C4-2B (cell line): Measurements from ENCODE around the gene DPEP1.

Experiments
- H3K27ac ChIP-seq: fragments of 450-650 bp; 2 replicates; pipeline ENCODE4 v1.5.1; 2017
- ZFX ChIP-seq: fragments of 450-650 bp; IDR thresholded peaks from 2 replicates; pipeline ENCODE4 v1.6.1; 2017
- TF ChIP-seq, protein P1 (sequence below): fragments of 450-650 bp; conservative IDR thresholded peaks from 2 replicates; pipeline ENCODE4 v1.5.1; 2017; ENCODE audit warnings: mild to moderate bottlenecking

The DPEP1 gene

DNA sequence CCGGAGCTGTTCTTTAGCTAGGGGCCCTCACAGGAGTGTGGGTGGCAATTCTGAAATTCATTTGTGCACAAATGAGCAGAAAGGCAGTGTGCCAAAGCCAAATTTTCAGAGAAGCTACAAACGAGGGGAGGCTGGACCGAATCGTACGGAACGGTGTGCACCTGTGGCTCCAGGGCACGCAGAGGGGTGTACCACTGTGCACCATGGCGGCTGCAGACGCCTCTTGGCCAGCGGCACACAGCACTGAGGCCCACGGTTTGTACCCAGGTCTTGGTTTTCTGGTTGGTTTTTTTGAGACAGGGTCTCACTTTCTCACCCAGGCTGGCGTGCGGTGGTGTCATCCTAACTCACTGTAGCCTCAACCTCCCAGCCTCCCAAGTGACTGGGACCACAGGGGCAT is 29.1 kb downstream of the DPEP1 start:
- TF ChIP-seq, protein P1, sequence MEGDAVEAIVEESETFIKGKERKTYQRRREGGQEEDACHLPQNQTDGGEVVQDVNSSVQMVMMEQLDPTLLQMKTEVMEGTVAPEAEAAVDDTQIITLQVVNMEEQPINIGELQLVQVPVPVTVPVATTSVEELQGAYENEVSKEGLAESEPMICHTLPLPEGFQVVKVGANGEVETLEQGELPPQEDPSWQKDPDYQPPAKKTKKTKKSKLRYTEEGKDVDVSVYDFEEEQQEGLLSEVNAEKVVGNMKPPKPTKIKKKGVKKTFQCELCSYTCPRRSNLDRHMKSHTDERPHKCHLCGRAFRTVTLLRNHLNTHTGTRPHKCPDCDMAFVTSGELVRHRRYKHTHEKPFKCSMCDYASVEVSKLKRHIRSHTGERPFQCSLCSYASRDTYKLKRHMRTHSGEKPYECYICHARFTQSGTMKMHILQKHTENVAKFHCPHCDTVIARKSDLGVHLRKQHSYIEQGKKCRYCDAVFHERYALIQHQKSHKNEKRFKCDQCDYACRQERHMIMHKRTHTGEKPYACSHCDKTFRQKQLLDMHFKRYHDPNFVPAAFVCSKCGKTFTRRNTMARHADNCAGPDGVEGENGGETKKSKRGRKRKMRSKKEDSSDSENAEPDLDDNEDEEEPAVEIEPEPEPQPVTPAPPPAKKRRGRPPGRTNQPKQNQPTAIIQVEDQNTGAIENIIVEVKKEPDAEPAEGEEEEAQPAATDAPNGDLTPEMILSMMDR = no peak
- no peak for TF ChIP-seq ZFX

DNA sequence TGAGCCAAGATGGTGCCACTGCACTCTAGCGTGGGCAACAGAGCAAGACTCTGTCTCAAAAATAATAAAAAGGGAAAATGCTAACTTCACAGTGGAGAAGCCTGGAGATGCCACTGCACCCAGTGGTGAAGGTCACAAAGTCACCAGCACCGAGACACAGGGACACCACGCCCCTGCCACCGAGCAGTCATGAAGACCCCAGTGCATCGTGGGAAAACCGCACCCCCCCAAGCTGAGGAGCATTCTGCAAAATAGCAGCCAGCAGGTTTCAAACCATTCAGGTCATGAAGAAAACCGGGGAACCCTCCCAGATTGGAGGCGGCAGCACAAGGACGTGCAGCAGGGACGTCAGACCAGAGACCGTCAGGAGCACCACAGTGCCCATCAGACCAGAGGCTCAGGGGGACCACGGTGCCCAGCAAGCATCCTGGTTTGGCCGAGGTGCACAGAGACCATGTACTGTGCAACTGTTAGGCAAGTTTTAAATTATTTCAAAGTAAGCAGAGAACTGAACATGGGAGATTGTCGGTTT is 30.4 kb downstream of the DPEP1 start:
- TF ChIP-seq, protein P1 = no peak
- no peak for TF ChIP-seq ZFX
- H3K27ac ChIP-seq = no peak overlapping the region

More for the DNA sequence above, 29.1 kb downstream of the DPEP1 start:
- H3K27ac ChIP-seq = no peak overlapping the region

DNA sequence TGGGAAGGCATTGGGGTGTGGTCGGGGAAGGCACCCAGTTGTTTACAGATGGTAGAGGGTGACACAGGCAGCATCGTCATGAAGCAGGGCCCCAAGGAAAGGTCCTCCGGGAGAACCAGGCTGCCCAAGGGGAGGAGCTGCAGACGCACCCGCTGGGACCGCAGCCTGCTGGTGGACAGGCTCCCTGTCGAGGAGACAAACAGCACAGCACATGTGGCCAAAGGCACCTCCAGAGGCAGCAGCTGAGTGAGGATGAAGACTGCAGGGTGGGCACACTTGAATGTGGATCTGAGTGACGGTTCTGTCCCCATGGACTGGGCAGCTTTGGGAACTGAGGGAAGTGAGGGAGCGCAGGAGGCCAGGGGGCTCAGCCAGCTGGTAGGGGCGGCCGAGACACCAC is 31.7 kb downstream of the DPEP1 start:
- no peak overlapping the region for H3K27ac ChIP-seq
- TF ChIP-seq ZFX = no peak
- TF ChIP-seq, protein P1 = no peak

DNA sequence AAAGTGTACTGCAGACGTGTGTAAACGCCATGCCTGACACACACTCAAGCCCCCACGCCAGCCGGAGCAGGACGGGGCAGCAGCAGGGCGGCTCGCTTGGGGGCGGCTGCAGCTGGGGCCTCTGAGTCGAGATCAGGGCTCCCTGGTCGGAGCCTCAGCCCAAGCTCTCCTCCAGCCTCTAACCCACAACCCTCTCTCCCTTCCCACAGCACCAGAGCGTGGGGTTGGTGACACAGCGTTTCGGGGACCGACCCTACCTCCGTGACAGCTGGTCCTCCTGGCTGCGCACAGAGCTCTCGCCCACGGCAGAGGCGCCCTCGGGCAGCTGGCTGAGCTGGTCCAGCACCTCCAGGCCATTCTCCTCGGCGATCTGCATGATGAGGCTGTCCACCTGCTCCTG is 32.8 kb downstream of the DPEP1 start:
- no peak overlapping the region for H3K27ac ChIP-seq
- TF ChIP-seq ZFX = no peak
- TF ChIP-seq, protein P1 = no peak

DNA sequence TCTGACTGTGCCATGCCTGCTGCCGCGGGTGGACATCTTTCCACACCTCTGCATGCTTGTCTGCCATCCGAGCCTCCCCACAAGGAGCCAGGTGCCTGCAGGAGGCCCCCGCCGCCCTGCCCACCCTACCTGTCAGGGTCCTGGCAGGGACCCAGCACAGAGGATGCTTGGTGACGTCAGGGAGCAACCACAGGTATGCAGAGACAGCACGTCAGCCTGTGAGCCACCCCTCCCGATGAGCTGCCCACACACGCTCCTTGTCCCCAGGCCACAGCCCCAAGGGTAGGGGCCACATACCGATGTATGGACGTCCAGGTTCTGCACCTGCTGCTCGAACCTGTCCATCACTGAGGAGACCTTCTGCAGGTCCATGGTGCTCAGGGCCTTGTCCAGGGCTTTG is 33.5 kb downstream of the DPEP1 start:
- TF ChIP-seq, protein P1 = no peak
- no peak for TF ChIP-seq ZFX
- H3K27ac ChIP-seq = no peak overlapping the region

DNA sequence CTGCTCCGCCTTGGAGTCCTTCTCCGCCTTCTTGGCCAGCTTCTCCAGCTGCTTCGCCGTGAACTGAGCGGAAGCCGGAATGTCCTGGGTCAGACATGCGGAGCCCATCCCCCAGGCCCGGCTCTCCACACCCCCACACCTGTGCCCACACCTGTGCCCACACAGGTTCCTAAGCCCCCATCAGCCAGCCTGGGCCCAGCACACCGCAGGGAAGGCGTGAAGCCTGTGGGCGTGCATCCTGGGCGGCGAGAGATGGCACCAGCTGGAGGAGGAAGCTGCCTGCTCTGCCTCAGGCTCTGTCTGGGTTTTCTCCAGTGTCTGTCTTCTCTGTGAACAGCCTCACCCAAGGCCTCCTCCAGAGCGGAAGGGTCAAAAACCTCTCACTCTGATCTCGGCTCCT is 38.1 kb downstream of the DPEP1 start:
- no peak for TF ChIP-seq ZFX
- TF ChIP-seq, protein P1 = no peak
- H3K27ac ChIP-seq = no peak overlapping the region

DNA sequence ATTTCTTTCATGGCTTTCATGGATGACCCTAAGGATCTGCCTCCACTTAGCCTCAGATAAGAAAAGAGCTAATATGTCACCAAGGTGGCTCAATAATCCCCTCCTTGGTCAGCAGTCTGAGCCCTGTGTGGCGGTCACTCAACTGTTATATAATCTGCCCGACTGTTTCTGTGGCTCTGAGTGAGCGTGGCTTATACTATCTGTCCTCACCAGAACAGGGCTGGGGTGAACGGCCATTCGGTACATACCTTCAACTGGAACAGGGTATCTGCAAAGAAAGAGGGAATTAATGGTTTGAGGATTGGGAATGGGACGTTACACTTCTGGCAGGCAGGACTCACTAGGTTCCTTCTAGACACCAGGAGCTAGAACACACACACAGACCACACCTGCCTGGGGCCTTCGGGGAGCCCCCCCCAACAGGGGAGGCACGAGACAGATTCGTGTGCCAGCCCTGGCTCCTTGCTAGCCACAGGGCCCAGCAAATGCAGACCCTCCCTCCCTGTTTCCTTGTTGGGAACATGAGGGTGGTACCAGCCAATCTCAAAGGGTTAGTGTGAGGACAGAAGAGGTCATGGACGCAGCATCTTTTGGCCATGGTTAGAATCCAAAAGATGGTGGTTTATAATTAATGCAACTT is 40.3 kb downstream of the DPEP1 start:
- TF ChIP-seq ZFX = no peak
- TF ChIP-seq, protein P1 = no peak

More for the DNA sequence above, 40.3 kb downstream of the DPEP1 start:
- H3K27ac ChIP-seq = no peak overlapping the region
